ENCODE results near the gene TP63.

Gene TP63

DNA sequence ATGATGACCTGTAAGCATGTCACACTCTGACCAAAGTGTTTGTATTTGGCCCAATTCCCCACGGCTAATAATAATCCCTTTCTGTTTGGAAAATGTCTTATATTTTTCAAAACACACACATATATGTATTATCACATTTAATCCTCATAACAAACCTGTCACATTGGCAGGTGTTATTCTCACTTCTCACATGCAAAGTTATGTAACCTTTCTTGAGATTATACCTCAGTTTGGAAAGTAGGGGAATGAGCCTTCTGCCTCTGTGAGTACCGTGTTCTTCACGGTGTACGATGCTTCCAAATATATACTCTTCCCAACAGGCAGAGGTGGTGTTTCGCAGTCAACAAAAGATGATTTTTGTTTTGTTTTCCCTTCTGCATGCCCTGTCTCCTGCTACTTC is 205.6 kb downstream of the TP63 start:
- H3K4me3 ChIP-seq (replicated peaks; ENCODE audit: low read depth, low read length): no peak overlapping the region
- no peak for DNase-seq (ENCODE audit: low read depth)
- TF ChIP-seq, protein P1, sequence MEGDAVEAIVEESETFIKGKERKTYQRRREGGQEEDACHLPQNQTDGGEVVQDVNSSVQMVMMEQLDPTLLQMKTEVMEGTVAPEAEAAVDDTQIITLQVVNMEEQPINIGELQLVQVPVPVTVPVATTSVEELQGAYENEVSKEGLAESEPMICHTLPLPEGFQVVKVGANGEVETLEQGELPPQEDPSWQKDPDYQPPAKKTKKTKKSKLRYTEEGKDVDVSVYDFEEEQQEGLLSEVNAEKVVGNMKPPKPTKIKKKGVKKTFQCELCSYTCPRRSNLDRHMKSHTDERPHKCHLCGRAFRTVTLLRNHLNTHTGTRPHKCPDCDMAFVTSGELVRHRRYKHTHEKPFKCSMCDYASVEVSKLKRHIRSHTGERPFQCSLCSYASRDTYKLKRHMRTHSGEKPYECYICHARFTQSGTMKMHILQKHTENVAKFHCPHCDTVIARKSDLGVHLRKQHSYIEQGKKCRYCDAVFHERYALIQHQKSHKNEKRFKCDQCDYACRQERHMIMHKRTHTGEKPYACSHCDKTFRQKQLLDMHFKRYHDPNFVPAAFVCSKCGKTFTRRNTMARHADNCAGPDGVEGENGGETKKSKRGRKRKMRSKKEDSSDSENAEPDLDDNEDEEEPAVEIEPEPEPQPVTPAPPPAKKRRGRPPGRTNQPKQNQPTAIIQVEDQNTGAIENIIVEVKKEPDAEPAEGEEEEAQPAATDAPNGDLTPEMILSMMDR (IDR thresholded peaks at IDR 0.05; ENCODE audit: low read length, missing control alignments): no peak

DNA sequence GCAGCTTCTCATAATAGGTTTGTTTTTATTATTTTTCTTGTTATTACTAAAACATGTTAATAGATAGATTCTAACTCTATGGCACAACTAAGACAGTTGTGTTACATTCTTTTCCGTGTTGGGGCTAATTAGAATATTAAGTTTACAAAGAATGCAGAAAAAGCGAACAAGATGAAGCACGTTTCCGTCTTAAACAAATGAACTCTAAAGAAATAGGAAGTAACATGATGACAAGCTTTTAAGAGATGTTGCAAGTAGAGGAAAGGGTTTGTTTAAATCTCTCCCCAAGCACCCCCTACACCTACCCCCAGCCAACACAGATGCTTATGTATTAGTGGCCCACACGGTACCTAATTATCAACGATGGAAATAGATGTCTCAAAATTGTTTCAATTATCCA is 207.1 kb downstream of the TP63 start:
- no peak overlapping the region for H3K4me3 ChIP-seq (replicated peaks; ENCODE audit: low read depth, low read length)
- TF ChIP-seq, protein P1 (IDR thresholded peaks at IDR 0.05; ENCODE audit: low read length, missing control alignments): no peak
- no peak for DNase-seq (ENCODE audit: low read depth)

DNA sequence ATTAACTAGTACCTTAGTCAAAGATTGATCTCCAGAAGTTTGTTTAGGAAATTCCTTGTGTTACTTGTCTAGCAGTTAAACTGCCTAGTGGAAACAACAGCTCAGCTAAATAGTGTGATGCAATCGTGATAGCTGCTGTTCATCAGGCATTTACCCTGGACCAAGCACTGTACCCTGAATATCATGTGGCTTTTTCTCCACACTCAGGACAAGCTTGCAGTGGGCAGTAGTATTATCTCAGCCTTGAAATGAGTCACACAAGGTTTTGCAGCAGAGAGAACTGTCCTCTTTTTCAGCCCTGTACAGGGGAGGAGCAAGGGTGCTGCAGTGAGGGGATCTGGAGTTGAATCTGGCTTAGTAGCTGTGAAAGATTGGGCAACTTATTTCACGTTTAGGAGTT is 208.4 kb downstream of the TP63 start:
- TF ChIP-seq, protein P1 (IDR thresholded peaks at IDR 0.05; ENCODE audit: low read length, missing control alignments): no peak
- peak; percentile 60 for DNase-seq (ENCODE audit: low read depth)
- no peak overlapping the region for H3K4me3 ChIP-seq (replicated peaks; ENCODE audit: low read depth, low read length)

DNA sequence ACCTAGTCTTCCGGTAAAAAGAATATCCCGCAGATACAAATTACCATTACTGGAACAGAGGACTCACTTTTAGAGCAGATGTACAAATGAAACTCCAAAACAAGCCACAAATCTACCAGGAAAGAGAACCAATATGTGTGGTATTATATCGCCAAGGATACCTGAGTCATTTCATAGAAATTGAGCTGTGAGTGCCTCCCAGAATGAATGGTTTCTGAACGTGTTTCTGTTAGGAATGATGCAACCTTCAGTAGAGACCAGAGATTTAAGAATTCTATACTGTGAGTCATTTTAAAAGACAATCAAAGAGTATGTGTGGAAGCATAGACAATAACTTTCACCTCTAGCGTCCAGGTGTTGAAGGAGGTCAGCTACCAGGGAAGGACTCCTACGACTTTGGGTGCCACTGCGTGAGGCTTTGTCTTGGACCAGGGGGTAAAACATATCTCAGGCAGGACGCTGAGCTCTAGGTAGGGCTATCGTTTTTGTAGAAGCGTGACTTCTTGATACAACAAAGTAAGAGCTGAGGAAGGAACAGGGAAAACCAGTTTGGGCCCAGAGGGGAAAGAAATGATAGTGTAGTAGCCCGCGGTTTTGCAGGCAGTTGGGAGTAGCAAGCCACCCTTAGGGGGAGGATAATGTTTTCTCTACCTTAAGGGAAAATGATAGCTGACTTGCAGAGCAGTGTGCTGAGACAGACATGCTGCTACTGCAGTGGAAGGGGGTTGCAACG is 210.4 kb downstream of the TP63 start:
- H3K4me3 ChIP-seq (replicated peaks; ENCODE audit: low read depth, low read length): no peak overlapping the region
- peak; percentile 37 for DNase-seq (ENCODE audit: low read depth)
- TF ChIP-seq, protein P1 (IDR thresholded peaks at IDR 0.05; ENCODE audit: low read length, missing control alignments): no peak

DNA sequence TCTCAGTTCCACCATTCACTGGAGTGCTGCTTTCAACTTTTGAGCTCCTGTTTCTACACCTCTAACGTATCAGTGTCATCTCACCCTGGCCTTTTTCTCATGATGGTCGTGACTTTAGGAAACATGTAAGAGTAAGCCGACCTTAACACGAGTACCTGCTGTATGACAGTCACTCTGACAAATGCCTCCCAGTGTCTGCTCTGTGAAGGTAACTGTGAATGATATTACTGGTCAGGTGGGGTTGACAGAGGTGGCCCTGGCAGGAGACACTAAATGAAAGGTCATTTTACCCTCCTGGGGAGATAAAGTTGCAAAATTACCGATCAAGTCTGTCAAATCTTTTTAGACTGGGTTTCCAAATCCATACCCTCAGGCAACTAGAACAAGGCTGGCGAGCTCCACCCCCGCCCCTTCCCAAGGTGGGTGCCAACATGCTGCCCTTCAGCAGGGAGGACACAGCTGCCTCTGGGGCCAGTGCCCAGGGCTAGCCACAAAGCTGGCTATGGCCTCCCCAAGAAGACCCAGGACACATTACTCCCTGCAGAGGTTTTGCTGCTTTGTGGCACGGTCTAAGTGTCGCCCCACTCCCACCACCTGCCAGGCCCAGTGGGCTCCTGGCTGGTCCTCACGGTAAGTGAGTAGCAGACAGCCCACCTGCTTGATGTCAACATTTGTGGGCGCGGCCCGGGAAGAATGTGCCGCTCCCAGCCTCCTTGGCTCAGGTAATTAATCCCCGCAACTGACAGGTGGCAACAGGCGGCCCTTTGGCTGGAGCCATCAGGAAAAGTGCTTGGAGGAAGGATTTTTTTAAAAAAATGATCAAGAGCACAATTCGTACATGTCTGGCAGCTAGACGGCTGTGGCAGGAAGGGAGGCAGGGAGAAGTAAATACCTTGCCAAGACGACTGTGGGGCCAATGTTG is 211.8 kb downstream of the TP63 start:
- DNase-seq (ENCODE audit: low read depth): no peak
- TF ChIP-seq, protein P1 (IDR thresholded peaks at IDR 0.05; ENCODE audit: low read length, missing control alignments): no peak
- H3K4me3 ChIP-seq (replicated peaks; ENCODE audit: low read depth, low read length): no peak overlapping the region

DNA sequence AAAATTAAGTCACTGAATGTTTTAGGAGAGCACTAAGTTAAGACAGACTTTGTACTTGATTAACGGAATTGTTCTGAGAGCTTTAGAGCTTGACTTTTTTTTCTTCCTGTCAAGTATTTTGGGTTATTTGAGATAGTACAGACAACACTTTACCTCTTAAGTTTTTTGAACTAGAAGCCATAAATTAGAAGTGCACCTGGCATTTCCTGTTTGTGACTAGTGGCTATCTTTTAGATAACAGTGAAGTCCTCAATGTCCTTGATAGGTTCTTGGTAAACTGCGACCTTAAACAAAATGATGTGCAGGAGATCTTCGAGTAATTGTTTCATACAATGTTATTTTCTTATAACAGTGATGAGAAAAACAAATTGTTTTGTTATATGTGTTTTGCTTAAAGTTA is 213.9 kb downstream of the TP63 start:
- TF ChIP-seq, protein P1 (IDR thresholded peaks at IDR 0.05; ENCODE audit: low read length, missing control alignments): no peak
- no peak for DNase-seq (ENCODE audit: low read depth)
- no peak overlapping the region for H3K4me3 ChIP-seq (replicated peaks; ENCODE audit: low read depth, low read length)

Measured in fibroblast of pulmonary artery (primary cell).